Uterine smooth muscle cell (primary cell): ENCODE results near the gene TADA2B. TPM values are rescaled to one million over a fixed set of nuclear protein-coding genes. Genes with fewer than 3 reads are reported as not detected.

ENCODE experiments used
- total RNA-seq: library from RNA; depleted of rRNA; stranded (reverse); fragments of >200 nt; gene quantifications from 2 replicates; pipeline ENCODE4 v1.2.3, GENCODE V29; 2014

Gene TADA2B, protein sequence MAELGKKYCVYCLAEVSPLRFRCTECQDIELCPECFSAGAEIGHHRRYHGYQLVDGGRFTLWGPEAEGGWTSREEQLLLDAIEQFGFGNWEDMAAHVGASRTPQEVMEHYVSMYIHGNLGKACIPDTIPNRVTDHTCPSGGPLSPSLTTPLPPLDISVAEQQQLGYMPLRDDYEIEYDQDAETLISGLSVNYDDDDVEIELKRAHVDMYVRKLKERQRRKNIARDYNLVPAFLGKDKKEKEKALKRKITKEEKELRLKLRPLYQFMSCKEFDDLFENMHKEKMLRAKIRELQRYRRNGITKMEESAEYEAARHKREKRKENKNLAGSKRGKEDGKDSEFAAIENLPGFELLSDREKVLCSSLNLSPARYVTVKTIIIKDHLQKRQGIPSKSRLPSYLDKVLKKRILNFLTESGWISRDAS
- total RNA-seq, result 11.0 and 13.7 TPM in 2 replicates

GRCh38 chr4:7043284-7044136 is at the start of gene TADA2B:
TADA2B (plus strand) TSS chr4:7043372; CDS start chr4:7043580, 208 bp downstream.

DNA sequence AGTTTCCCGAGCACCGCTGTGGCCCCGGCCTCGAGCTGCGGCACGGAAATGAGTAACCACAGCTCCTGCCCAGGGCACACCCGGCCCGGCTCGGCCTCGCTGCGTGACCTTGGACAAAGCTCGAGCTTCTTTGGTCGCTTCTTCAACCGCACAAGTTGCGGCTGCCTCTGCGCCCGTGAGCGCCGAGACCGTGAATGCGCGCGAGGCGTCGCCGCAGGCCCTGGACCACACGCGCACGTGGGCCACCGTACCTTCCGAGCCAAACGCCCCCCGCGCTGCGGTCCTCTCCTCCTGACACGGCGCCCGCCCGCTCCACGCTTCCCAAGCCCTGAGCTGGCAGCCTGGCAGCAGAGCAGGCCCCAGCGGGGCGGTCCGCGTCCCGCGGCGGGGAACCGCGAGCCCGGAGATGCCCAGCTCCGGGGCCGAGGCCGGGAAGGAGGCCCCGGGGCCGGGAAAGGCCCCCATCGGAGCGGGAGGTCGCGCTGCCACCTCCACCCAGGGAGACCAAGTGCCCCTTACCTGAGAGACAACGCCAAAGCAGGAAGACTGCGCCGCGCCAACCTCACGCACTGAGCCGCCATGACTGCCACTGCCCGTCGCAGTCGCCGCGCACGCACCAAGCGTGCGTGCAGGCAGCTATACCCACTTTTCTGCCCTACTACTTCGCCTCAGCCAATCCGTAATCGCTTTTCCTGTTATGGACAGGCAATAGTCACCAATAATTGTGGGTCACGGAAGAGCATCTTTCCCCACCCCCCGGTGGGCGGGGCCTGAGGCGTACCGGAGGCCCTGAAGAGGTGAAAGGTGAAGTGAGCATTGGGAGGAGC is 24.5 kb downstream of the TADA2B start, which contains the start of gene GRPEL1:
Gene GRPEL1 (minus strand): TSS at position 613 of the 827 bp plus-strand sequence. CDS start 32 bp downstream, at position 581.

Other genes with a start within 250 kb of the TADA2B start
- 45.3 and 57.4 TPM in 2 replicates for gene TBC1D14, start 133.5 kb upstream of the TADA2B start, total RNA-seq
- gene GRPEL1, start 24.7 kb downstream of the TADA2B start, total RNA-seq, result 30.0 and 36.7 TPM in 2 replicates
- gene SORCS2, start 149.2 kb downstream of the TADA2B start, total RNA-seq, result 0.44 and 1.5 TPM in 2 replicates